A549 (cell line): Measurements from ENCODE around the gene SLC43A1. TPM values are rescaled to one million over a fixed set of nuclear protein-coding genes. Genes with fewer than 3 reads are reported as not detected.
"Not testable (repeated sequence)": the region's sequence is repeated elsewhere in the genome, so short reads cannot be mapped to it uniquely, and the experiment has no call there.

Experiments
- ATAC-seq, 2 experiments: fragments of 200-7000 bp in 1 of 2; fragments of >200 bp in 1 of 2; cut with Nextera tagmentation in 1 of 2; cut with Tn5 transposase in 1 of 2; 3 replicates each; pipeline versions ENCODE4 v1.8.0 to v1.9.1; 2018 to 2020; ENCODE audit warnings: mild to moderate bottlenecking in 1 of 2, moderate library complexity in 1 of 2
- CTCF ChIA-PET: fragments of 300-600 bp; sonication (Branson Sonifier 250); formaldehyde crosslinking; extraction: SDS; loops from one replicate; lab custom pipeline; 2021; ENCODE audit warnings: antibody characterized with exemption, inconsistent platforms; lab: Yijun Ruan, JAX
- POLR2A ChIA-PET: fragments of 350-600 bp; formaldehyde crosslinking; extraction: SDS; loops from one replicate; lab custom pipeline; 2021; ENCODE audit warnings: antibody characterized with exemption, inconsistent platforms; lab: Yijun Ruan, JAX
- DNase-seq, 2 experiments: peaks; one replicate each; pipeline versions ENCODE4 v3.0.0 to v3.0.0-alpha.2; 2011 to 2016; ENCODE audit warnings: low read depth in 1 of 2, low spot score in 1 of 2
- FAIRE-seq: peaks from 2 replicates; lab custom pipeline; 2011; peaks lifted over from hg19 to GRCh38; lab: Jason Lieb, UNC
- H3K27ac ChIP-seq, 2 experiments: fragments of >200 bp; sonication (Bioruptor Twin); formaldehyde crosslinking; 3 replicates each; pipeline ENCODE4 v1.5.1; 2016 to 2017
- H3K4me1 ChIP-seq: fragments of >200 bp; sonication (Bioruptor Twin); formaldehyde crosslinking; 3 replicates; pipeline ENCODE4 v1.6.1; 2016
- H3K4me2 ChIP-seq: fragments of >200 bp; sonication (Bioruptor Twin); formaldehyde crosslinking; 3 replicates; pipeline ENCODE4 v1.6.1; 2016
- H3K4me3 ChIP-seq: fragments of >200 bp; sonication (Bioruptor Twin); formaldehyde crosslinking; 3 replicates; pipeline ENCODE4 v1.5.1; 2016
- H3K9me3 ChIP-seq: fragments of >200 bp; sonication (Bioruptor Twin); formaldehyde crosslinking; 3 replicates; pipeline ENCODE4 v1.6.1; 2016
- CEBPB ChIP-seq, 2 experiments: fragments of >200 bp in 1 of 2; sonication (Bioruptor Twin) in 1 of 2; formaldehyde crosslinking in 1 of 2; IDR thresholded peaks; 2 replicates each; pipeline ENCODE4 v1.6.1; 2012 to 2016
- EHMT2 ChIP-seq: fragments of 200-600 bp; sonication (generic); IDR thresholded peaks from 2 replicates; pipeline ENCODE4 v1.6.1; 2016; ENCODE audit warnings: antibody characterized with exemption, low read depth, mild to moderate bottlenecking, moderate library complexity
- EP300 ChIP-seq, 2 experiments: fragments of >200 bp; sonication (Bioruptor Twin); formaldehyde crosslinking; IDR thresholded peaks; 2 replicates in 1 of 2; 3 replicates in 1 of 2; pipeline ENCODE4 v1.6.1; 2016 to 2017
- ESRRA ChIP-seq: fragments of 150-350 bp; IDR thresholded peaks from 2 replicates; pipeline ENCODE4 v1.6.1; 2014; ENCODE audit warnings: mild to moderate bottlenecking, low read length, borderline replicate concordance
- FOSB ChIP-seq: fragments of 250-450 bp; sonication (Bioruptor Pico); IDR thresholded peaks from 2 replicates; pipeline ENCODE4 v1.5.0; 2020; ENCODE audit warnings: mild to moderate bottlenecking, moderate library complexity
- FOSL2 ChIP-seq, 2 experiments: fragments of 450-650 bp in 1 of 2; fragments of >200 bp in 1 of 2; sonication (Bioruptor Twin) in 1 of 2; formaldehyde crosslinking; IDR thresholded peaks; 2 replicates each; pipeline versions ENCODE4 v1.5.0 to v1.6.1; 2016 to 2020; ENCODE audit warnings: mild to moderate bottlenecking in 1 of 2, moderate library complexity in 1 of 2
- HOXB13 ChIP-seq: fragments of 250-450 bp; sonication (Bioruptor Pico); IDR thresholded peaks from 2 replicates; pipeline ENCODE4 v1.5.0; 2020; ENCODE audit warnings: low read depth, mild to moderate bottlenecking, moderate library complexity
- MAFK ChIP-seq: fragments of 450-650 bp; IDR thresholded peaks from 2 replicates; pipeline ENCODE4 v1.6.1; 2014; ENCODE audit not compliant: partially characterized antibody
- MAZ ChIP-seq: fragments of 150-350 bp; IDR thresholded peaks from 2 replicates; pipeline ENCODE4 v1.6.1; 2014; ENCODE audit warnings: antibody characterized with exemption, low read depth, low read length, borderline replicate concordance
- SMC3 ChIP-seq: fragments of >200 bp; sonication (Bioruptor Twin); formaldehyde crosslinking; IDR thresholded peaks from 3 replicates; pipeline ENCODE4 v1.6.1; 2018; ENCODE audit warnings: inconsistent platforms
- SREBF2 ChIP-seq: fragments of 450-650 bp; IDR thresholded peaks from 2 replicates; pipeline ENCODE4 v1.6.1; 2014; ENCODE audit warnings: mild to moderate bottlenecking, moderate library complexity
- ZFP36 ChIP-seq: fragments of 450-650 bp; IDR thresholded peaks from 2 replicates; pipeline ENCODE4 v1.6.1; 2014; ENCODE audit warnings: borderline replicate concordance; ENCODE audit not compliant: partially characterized antibody
- ZSCAN20 ChIP-seq: fragments of 250-450 bp; sonication (Bioruptor Pico); IDR thresholded peaks from 2 replicates; pipeline ENCODE4 v1.8.0; 2022; ENCODE audit warnings: mild to moderate bottlenecking, moderate library complexity
- WGBS: methylation state at CpG from one replicate; pipeline ENCODE4 v1.1.6; 2017; ENCODE audit errors: missing lambda C conversion rate; 5-methylcytosine and 5-hydroxymethylcytosine counted together
- polyA plus RNA-seq, 4 experiments: library from polyadenylated mRNA; depleted of rRNA in 3 of 4; stranded (reverse); fragments of >200 nt; fragmentation: RNase III in 1 of 4; extraction: RNeasy Plus Mini Kit Qiagen cat#74134 plus additional on column Dnase treatment in 1 of 4; gene quantifications; 2 replicates in 3 of 4; 3 replicates in 1 of 4; pipeline ENCODE4 v1.2.3, GENCODE V29; 2011 to 2017
- TF ChIP-seq, protein P1 (sequence below): fragments of 250-450 bp; sonication (Bioruptor Pico); IDR thresholded peaks from 2 replicates; pipeline ENCODE4 v1.5.0; 2020; ENCODE audit warnings: low read depth, mild to moderate bottlenecking, moderate library complexity
- TF ChIP-seq, protein P2 (sequence below): IDR thresholded peaks from 2 replicates; pipeline ENCODE4 v1.6.1; 2012
- TF ChIP-seq, protein P3 (sequence below): fragments of 200-600 bp; sonication (generic); IDR thresholded peaks from 2 replicates; pipeline ENCODE4 v1.6.1; 2016; ENCODE audit warnings: antibody characterized with exemption, mild to moderate bottlenecking, moderate library complexity
- TF ChIP-seq, protein P4 (sequence below): IDR thresholded peaks from 2 replicates; pipeline ENCODE4 v1.6.1; 2012; ENCODE audit warnings: low read depth, borderline replicate concordance
- TF ChIP-seq, protein P5 (sequence below): IDR thresholded peaks from 2 replicates; pipeline ENCODE4 v1.6.1; 2012
- TF ChIP-seq, protein P6 (sequence below): fragments of >200 bp; sonication (Bioruptor Twin); formaldehyde crosslinking; IDR thresholded peaks from 3 replicates; pipeline ENCODE4 v1.5.1; 2016
- TF ChIP-seq, protein P7 (sequence below): fragments of 250-450 bp; sonication (Bioruptor Pico); IDR thresholded peaks from 2 replicates; pipeline ENCODE4 v1.5.0; 2021; ENCODE audit warnings: mild to moderate bottlenecking, moderate library complexity, borderline replicate concordance

The SLC43A1 gene
- polyA plus RNA-seq, 2 of the 4 experiments (the other 2 are of a cell fraction), result 1.0 to 4.6 TPM

DNA sequence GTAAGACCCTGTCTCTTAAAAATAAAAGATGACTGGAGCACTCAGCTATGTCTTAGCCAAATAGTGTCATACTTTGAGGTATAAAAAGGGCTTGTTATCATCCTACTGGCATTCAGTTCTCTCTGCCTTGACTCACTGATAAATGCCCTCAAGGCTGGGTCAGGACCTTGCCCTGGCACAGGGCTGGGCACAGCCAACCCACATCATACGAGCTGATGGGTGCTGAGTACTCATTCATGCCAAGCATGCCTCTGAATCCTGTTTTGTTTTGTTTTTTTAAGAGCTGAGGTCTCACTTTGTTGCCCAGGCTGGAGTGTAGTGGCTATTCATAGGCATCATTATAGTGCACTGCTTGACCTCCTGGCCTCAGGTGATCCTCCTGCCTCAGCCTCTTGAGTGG lies 23.8 kb upstream of the SLC43A1 start:
- H3K9me3 ChIP-seq, result no peaks in the 10 kb centered on the region
- WGBS, result 6% methylated on average over 1 of the region's 1 CpG
- H3K27ac ChIP-seq, result no peak overlapping the region
- DNase-seq, result no peak
- no peak for FAIRE-seq
- no peaks in the 10 kb centered on the region for H3K4me1 ChIP-seq
- ATAC-seq, result no peak
- no peak overlapping the region for H3K4me2 ChIP-seq
- TF ChIP-seq, protein P1, sequence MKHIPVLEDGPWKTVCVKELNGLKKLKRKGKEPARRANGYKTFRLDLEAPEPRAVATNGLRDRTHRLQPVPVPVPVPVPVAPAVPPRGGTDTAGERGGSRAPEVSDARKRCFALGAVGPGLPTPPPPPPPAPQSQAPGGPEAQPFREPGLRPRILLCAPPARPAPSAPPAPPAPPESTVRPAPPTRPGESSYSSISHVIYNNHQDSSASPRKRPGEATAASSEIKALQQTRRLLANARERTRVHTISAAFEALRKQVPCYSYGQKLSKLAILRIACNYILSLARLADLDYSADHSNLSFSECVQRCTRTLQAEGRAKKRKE (CRISPR knock-in tag), result no peak
- TF ChIP-seq ZFP36 (no peak), EHMT2 (no peak), FOSB (CRISPR knock-in tag) (no peak), CEBPB (IDR thresholded peaks at IDR 0.05) (no peak), HOXB13 (CRISPR knock-in tag) (no peak)
- TF ChIP-seq, protein P2, sequence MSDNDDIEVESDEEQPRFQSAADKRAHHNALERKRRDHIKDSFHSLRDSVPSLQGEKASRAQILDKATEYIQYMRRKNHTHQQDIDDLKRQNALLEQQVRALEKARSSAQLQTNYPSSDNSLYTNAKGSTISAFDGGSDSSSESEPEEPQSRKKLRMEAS, result no peak
- ChIA-PET POLR2A (no interaction called here), CTCF (interaction anchor here (0.8 to 1.4 kb wide), 6 partner anchors 12 to 985 kb away, joined by 3 to 7 read pairs (median 4); partner anchors contain the start of gene UBE2L6)
- H3K4me3 ChIP-seq, result no peak overlapping the region

DNA sequence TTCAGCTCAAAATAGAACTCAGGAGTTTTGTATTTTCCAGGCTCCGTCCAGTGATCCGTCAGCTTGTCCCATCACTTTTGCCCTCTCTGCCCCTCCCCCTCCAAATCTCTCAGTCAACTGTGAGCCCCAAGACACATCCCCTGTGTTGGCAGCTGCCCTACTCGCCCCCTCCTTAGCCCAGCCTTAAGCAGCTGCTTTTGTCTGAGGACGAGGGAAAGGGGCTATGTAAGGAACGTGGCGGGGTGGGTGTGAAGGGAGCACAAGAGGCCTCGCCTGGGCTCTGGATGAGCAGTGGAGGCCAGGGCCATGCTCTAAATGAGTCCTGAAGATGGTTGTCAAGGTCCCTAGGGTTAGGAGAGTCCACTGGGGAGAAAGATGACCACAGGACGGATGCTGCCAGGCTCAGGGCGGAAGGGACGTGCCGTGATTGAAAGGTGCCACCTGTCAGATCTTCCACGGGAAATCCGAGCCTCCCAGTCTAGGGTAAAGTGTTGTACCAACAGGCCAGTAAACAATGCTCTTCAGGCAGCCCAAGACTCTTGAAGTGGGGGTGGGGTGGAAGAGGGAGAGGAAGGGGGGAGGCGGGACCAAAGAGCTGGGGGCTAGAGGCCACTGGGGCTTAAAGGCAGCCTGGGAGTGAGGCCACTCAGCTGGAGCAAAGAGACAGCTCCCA lies 21.6 kb upstream of the SLC43A1 start, which contains the start of gene SMTNL1:
Gene SMTNL1 (plus strand): TSS at position 649 of the 673 bp plus-strand sequence. CDS start 5,048 bp downstream, outside the sequence.
- FAIRE-seq (no peak), ATAC-seq (no peak), DNase-seq (no peak)
- no peak within 1 kb of the TSS for H3K4me2 ChIP-seq
- CTCF ChIA-PET, result interaction anchor here (1.1 to 2.5 kb wide), 5 partner anchors 10 to 190 kb away, joined by 3 to 20 read pairs (median 4); partner anchors contain the start of gene UBE2L6
- no peaks in the 10 kb centered on the region for H3K4me1 ChIP-seq
- POLR2A ChIA-PET, result no interaction called here
- no peak within 1 kb of the TSS for H3K27ac ChIP-seq
- no peaks in the 10 kb centered on the region for H3K9me3 ChIP-seq
- 53% methylated on average over 14 of the region's 14 CpGs for WGBS
- no peak within 1 kb of the TSS for H3K4me3 ChIP-seq
- TF ChIP-seq SMC3 (no peak), EP300 (IDR thresholded peaks at IDR 0.05) (no peak), ZSCAN20 (CRISPR knock-in tag) (no peak), FOSL2 (IDR thresholded peaks at IDR 0.05) (no peak), FOSL2 (CRISPR knock-in tag; IDR thresholded peaks at IDR 0.05) (no peak), MAFK (no peak), ESRRA (no peak), MAZ (no peak), SREBF2 (no peak), CEBPB (IDR thresholded peaks at IDR 0.05) (no peak)
- TF ChIP-seq, protein P3, sequence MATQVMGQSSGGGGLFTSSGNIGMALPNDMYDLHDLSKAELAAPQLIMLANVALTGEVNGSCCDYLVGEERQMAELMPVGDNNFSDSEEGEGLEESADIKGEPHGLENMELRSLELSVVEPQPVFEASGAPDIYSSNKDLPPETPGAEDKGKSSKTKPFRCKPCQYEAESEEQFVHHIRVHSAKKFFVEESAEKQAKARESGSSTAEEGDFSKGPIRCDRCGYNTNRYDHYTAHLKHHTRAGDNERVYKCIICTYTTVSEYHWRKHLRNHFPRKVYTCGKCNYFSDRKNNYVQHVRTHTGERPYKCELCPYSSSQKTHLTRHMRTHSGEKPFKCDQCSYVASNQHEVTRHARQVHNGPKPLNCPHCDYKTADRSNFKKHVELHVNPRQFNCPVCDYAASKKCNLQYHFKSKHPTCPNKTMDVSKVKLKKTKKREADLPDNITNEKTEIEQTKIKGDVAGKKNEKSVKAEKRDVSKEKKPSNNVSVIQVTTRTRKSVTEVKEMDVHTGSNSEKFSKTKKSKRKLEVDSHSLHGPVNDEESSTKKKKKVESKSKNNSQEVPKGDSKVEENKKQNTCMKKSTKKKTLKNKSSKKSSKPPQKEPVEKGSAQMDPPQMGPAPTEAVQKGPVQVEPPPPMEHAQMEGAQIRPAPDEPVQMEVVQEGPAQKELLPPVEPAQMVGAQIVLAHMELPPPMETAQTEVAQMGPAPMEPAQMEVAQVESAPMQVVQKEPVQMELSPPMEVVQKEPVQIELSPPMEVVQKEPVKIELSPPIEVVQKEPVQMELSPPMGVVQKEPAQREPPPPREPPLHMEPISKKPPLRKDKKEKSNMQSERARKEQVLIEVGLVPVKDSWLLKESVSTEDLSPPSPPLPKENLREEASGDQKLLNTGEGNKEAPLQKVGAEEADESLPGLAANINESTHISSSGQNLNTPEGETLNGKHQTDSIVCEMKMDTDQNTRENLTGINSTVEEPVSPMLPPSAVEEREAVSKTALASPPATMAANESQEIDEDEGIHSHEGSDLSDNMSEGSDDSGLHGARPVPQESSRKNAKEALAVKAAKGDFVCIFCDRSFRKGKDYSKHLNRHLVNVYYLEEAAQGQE, result no peak
- TF ChIP-seq, protein P4, sequence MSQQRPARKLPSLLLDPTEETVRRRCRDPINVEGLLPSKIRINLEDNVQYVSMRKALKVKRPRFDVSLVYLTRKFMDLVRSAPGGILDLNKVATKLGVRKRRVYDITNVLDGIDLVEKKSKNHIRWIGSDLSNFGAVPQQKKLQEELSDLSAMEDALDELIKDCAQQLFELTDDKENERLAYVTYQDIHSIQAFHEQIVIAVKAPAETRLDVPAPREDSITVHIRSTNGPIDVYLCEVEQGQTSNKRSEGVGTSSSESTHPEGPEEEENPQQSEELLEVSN, result no peak
- TF ChIP-seq, protein P5, sequence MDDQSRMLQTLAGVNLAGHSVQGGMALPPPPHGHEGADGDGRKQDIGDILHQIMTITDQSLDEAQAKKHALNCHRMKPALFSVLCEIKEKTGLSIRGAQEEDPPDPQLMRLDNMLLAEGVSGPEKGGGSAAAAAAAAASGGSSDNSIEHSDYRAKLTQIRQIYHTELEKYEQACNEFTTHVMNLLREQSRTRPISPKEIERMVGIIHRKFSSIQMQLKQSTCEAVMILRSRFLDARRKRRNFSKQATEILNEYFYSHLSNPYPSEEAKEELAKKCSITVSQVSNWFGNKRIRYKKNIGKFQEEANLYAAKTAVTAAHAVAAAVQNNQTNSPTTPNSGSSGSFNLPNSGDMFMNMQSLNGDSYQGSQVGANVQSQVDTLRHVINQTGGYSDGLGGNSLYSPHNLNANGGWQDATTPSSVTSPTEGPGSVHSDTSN, result no peak
- TF ChIP-seq, protein P1 (CRISPR knock-in tag), result no peak
- TF ChIP-seq, protein P6, sequence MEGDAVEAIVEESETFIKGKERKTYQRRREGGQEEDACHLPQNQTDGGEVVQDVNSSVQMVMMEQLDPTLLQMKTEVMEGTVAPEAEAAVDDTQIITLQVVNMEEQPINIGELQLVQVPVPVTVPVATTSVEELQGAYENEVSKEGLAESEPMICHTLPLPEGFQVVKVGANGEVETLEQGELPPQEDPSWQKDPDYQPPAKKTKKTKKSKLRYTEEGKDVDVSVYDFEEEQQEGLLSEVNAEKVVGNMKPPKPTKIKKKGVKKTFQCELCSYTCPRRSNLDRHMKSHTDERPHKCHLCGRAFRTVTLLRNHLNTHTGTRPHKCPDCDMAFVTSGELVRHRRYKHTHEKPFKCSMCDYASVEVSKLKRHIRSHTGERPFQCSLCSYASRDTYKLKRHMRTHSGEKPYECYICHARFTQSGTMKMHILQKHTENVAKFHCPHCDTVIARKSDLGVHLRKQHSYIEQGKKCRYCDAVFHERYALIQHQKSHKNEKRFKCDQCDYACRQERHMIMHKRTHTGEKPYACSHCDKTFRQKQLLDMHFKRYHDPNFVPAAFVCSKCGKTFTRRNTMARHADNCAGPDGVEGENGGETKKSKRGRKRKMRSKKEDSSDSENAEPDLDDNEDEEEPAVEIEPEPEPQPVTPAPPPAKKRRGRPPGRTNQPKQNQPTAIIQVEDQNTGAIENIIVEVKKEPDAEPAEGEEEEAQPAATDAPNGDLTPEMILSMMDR, result no peak
- TF ChIP-seq, protein P7, sequence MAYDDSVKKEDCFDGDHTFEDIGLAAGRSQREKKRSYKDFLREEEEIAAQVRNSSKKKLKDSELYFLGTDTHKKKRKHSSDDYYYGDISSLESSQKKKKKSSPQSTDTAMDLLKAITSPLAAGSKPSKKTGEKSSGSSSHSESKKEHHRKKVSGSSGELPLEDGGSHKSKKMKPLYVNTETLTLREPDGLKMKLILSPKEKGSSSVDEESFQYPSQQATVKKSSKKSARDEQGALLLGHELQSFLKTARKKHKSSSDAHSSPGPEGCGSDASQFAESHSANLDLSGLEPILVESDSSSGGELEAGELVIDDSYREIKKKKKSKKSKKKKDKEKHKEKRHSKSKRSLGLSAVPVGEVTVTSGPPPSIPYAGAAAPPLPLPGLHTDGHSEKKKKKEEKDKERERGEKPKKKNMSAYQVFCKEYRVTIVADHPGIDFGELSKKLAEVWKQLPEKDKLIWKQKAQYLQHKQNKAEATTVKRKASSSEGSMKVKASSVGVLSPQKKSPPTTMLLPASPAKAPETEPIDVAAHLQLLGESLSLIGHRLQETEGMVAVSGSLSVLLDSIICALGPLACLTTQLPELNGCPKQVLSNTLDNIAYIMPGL, result no peak

DNA sequence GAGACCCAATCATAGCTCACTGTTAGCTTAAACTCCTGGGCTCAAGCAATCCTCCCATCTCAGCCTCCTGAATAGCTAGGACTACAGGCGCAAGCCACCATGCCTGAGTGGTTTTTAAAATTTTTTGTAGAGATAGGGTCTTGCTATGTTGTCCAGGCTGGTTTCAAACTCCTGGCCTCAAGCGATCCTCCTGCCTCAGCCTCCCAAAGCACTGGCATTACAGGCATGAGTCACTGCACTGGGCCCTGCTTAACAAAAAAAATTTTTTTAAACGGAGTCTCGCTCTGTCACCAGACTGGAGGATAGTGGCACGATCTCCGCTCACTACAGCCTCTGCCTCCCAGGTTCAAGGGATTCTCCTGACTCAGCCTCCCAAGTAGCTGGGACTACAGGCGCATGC lies 18.9 kb upstream of the SLC43A1 start:
- FAIRE-seq, POLR2A ChIA-PET, H3K27ac ChIP-seq, H3K4me3 ChIP-seq, DNase-seq, H3K4me2 ChIP-seq, ATAC-seq, H3K9me3 ChIP-seq, H3K4me1 ChIP-seq: not testable (repeated sequence)
- CTCF ChIA-PET, result interaction anchor here (0.7 to 1.9 kb wide), 8 partner anchors 25 to 188 kb away, joined by 3 to 8 read pairs (median 3); partner anchors contain the start of gene UBE2L6
- 72% methylated on average over 7 of the region's 7 CpGs for WGBS
